Measurements from ENCODE around the gene TOP2A.
"Not testable (repeated sequence)": the region's sequence is repeated elsewhere in the genome, so short reads cannot be mapped to it uniquely, and the experiment has no call there.

The TOP2A gene

DNA sequence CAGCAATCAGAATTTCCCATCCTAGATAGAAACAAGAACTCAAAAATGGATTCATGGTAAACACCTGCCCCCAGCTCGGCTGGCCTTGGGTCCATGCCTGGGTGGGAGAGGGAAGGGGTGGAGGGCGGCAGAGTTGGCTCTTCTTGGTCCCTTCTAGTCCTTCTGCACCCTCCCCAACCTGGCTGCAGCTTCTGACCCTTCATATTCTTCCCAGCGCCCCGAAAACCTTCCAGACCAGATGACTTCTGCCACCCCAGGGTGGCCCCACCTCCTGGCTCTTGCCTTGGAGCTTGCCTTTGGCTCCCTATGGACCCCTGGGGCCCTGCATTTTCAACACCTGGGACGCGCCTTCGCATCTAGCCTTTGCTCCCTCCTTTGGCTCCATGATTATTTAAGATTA lies 47.8 kb downstream of the TOP2A start:
- TF ChIP-seq, protein P1, sequence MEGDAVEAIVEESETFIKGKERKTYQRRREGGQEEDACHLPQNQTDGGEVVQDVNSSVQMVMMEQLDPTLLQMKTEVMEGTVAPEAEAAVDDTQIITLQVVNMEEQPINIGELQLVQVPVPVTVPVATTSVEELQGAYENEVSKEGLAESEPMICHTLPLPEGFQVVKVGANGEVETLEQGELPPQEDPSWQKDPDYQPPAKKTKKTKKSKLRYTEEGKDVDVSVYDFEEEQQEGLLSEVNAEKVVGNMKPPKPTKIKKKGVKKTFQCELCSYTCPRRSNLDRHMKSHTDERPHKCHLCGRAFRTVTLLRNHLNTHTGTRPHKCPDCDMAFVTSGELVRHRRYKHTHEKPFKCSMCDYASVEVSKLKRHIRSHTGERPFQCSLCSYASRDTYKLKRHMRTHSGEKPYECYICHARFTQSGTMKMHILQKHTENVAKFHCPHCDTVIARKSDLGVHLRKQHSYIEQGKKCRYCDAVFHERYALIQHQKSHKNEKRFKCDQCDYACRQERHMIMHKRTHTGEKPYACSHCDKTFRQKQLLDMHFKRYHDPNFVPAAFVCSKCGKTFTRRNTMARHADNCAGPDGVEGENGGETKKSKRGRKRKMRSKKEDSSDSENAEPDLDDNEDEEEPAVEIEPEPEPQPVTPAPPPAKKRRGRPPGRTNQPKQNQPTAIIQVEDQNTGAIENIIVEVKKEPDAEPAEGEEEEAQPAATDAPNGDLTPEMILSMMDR (IDR thresholded peaks at IDR 0.05; ENCODE audit: low read depth, low read length, missing control alignments): no peak
- Histone ChIP-seq H3K36me3 (replicated peaks) (no peaks in the 10 kb centered on the region), H3K27ac (no peak overlapping the region), H3K27me3 (replicated peaks) (no peaks in the 10 kb centered on the region), H3K4me3 (ENCODE audit: low read depth, low read length) (no peak overlapping the region)
- in situ Hi-C loops (cut with HindIII; ENCODE audit: low pct_ligation_motif_present, low sequenced_read_pairs): no loop called here
- no peak for DNase-seq

DNA sequence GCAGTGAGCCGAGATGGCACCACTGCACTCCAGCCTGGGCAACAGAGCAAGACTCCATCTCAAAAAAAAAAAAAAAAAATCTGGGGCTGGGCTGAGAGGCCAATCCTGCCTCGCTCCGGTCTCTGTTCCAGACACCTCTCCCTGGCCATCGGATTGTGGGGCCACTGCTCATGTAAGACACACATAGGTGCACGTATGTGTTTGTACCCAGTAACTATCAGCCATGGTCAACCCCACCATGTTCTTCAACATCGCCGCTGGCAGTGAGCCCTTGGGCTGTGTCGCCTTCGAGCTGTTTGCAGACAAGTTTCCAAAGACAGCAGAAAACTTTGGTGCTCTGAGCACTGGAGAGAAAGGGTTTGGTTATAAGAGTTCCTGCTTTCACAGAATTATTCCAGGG lies 50.0 kb downstream of the TOP2A start:
- DNase-seq; H3K36me3 ChIP-seq (replicated peaks); H3K4me3 ChIP-seq (ENCODE audit: low read depth, low read length); H3K27me3 ChIP-seq (replicated peaks); H3K27ac ChIP-seq; in situ Hi-C loops (cut with HindIII; ENCODE audit: low pct_ligation_motif_present, low sequenced_read_pairs): not testable (repeated sequence)

DNA sequence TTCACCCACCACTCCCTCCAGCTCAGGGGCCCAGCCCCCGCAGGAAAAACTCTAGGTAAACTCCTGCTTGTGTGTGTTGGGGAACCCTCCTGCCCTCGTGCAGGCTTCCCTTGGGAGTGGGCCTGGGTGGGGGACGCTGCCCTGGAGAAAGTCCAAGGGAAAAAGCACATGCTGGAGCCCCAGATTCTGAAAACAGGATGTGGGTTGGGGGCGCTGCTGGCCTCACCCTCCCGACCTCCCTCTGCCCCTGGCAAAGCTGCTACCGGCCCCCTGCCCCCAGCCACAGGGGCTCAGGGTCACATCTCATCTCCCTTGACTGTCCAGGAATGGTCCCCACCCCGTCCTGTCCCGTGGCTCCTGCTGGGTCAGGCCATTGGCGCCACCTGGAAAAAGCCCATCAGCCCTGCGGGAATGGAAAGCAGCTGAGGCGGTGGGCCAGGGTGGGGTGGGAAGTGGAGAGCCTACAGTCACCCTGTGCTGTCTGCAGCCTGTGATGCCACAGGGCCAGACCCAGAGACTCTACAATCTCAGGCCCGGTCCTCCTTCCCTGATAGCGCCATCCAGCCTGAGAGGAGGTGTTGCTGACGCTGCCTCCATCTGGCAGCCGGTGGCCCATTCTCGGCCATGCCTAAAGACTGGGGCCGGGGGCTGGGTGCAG lies 50.7 kb downstream of the TOP2A start:
- Histone ChIP-seq H3K36me3 (replicated peaks) (no peaks in the 10 kb centered on the region), H3K4me3 (ENCODE audit: low read depth, low read length) (no peak overlapping the region), H3K27ac (no peak overlapping the region), H3K27me3 (replicated peaks) (no peaks in the 10 kb centered on the region)
- DNase-seq: no peak
- TF ChIP-seq, protein P1 (IDR thresholded peaks at IDR 0.05; ENCODE audit: low read depth, low read length, missing control alignments): no peak
- in situ Hi-C loops (cut with HindIII; ENCODE audit: low pct_ligation_motif_present, low sequenced_read_pairs): no loop called here

DNA sequence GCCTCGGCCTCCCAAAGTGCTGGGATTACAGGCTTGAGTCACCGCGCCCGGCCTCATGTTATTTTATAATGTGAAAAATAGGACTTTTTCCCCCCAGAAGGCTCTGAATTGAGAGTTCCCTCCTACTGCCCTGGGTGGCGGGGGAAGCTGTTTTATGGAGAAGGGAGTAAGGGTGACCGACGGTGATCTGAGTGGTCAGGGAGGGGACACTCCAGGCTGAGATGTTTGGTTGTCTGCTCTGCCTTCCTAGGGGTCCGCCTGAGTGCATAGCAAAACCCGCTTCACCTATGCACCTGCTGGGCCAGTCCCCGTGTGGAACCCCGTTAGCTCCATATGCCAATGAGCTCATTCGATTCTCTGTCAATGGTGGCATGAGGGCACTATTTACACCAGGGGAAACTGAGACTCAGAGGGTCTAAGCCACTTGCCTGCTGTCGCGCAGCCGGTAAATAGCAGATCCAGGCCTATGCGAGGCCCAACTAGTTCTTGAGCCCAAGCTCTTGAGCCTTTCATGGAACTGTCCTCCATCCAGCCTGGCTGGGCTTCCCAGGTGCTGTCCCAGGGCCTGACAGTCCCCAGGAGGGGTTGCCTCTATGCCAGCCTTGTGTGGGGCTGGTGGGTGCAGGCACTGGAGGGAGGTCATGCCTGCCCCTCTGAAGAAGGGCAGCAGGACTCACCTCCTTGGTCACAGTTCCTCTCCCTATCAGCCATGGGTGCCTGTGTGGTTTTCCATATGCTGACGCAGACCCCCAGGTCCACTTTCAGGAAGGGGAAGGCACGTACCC lies 51.4 kb downstream of the TOP2A start:
- TF ChIP-seq, protein P1 (IDR thresholded peaks at IDR 0.05; ENCODE audit: low read depth, low read length, missing control alignments): no peak
- in situ Hi-C loops (cut with HindIII; ENCODE audit: low pct_ligation_motif_present, low sequenced_read_pairs): no loop called here
- Histone ChIP-seq H3K36me3 (replicated peaks) (no peaks in the 10 kb centered on the region), H3K4me3 (ENCODE audit: low read depth, low read length) (no peak overlapping the region), H3K27me3 (replicated peaks) (no peaks in the 10 kb centered on the region), H3K27ac (no peak overlapping the region)
- no peak for DNase-seq

DNA sequence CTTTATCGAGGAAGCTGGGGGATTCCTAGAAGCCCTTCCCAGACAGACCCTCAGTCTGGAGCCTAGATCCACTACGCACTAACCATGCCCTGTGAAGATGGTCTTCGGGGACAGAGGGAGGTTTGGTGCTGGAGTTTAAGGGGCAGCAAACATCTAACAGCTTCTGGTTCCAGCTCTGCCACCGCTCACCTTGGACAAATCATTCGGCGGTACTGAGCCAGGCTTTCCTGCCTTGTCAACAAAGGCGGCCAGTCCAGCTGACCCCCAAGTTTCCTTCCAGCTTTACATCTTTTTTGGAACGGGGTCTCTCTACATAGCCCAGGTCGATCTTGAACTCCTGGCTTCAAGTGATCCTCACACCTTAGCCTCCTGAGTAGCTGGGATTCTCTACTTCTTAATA lies 52.8 kb downstream of the TOP2A start:
- Histone ChIP-seq H3K36me3 (replicated peaks) (no peaks in the 10 kb centered on the region), H3K4me3 (ENCODE audit: low read depth, low read length) (no peak overlapping the region), H3K27me3 (replicated peaks) (no peaks in the 10 kb centered on the region), H3K27ac (no peak overlapping the region)
- in situ Hi-C loops (cut with HindIII; ENCODE audit: low pct_ligation_motif_present, low sequenced_read_pairs): no loop called here
- DNase-seq: no peak
- TF ChIP-seq, protein P1 (IDR thresholded peaks at IDR 0.05; ENCODE audit: low read depth, low read length, missing control alignments): no peak

DNA sequence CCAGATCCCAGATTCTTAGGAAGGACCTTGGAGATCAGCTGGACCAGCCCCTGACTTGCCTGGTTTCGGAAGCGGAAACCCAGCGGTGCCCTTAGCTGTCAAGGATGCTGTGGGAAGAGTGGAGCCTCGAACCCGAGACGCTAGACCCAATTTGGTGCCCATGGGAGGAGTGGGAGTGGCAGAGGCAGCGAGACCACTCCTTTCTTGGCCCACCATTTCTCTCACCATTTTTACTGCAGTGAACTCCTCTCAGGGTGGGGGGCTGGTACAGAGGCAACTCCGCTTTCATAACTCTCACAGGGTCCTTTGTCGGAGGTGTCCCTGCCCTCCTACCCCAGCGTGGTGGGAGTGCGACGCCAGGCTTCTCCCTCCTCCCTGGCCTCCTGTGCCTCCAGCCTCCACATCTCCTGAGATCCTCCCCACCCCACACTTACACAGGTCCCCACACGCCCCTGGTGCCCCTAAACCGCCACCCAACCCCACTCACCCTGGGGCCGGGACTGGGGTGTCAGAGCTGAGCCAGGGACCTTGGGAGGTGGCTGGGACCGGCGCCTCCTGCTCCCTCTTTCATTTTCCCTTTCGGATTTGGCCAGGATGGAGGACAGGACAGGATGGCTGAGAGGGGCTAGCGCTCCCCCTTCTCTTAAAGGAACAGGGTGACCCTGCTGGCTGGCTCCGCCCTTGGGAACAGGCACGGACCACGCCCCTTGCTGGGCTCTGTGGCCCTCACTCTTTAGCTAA lies 53.4 kb downstream of the TOP2A start, which contains the start of gene GJD3:
TSS of gene GJD3 (minus strand) at position 617 of the 741 bp plus-strand sequence. CDS start 922 bp downstream, outside the sequence.
- H3K27ac ChIP-seq: no peak within 1 kb of the TSS
- H3K27me3 ChIP-seq (replicated peaks): no peaks in the 10 kb centered on the region
- no peak for DNase-seq
- no peaks in the 10 kb centered on the region for H3K36me3 ChIP-seq (replicated peaks)
- in situ Hi-C loops (cut with HindIII; ENCODE audit: low pct_ligation_motif_present, low sequenced_read_pairs): no loop called here
- H3K4me3 ChIP-seq (ENCODE audit: low read depth, low read length): peak within 1 kb of the TSS; percentile 55
- TF ChIP-seq, protein P1 (IDR thresholded peaks at IDR 0.05; ENCODE audit: low read depth, low read length, missing control alignments): no peak
